GM23338 (cell line): ENCODE measurements around the gene IGFBP5. TPM values are rescaled to one million over a fixed set of nuclear protein-coding genes. Genes with fewer than 3 reads are reported as not detected.

ENCODE experiments used
- ATAC-seq: fragments of 200-7000 bp; cut with Tn5 transposase; 3 replicates; pipeline ENCODE4 v1.9.1; 2020
- DNase-seq: peaks from one replicate; pipeline ENCODE4 v3.0.0-alpha.2; 2015; ENCODE audit warnings: low spot score
- H2AFZ ChIP-seq: fragments of 200-600 bp; sonication (generic); 2 replicates; pipeline ENCODE4 v1.8.0; 2016; ENCODE audit warnings: antibody characterized with exemption, mild to moderate bottlenecking, moderate library complexity
- H3F3A ChIP-seq: fragments of 200-600 bp; sonication (generic); replicated peaks from 2 replicates; pipeline ENCODE4 v1.8.0; 2017; ENCODE audit warnings: antibody characterized with exemption, mixed run types, low read depth
- H3K27ac ChIP-seq: fragments of 200-600 bp; sonication (generic); 2 replicates; pipeline ENCODE4 v1.6.1; 2016; ENCODE audit warnings: low read depth
- H3K27me3 ChIP-seq: fragments of 200-600 bp; sonication (generic); 2 replicates; pipeline ENCODE4 v1.8.0; 2016; ENCODE audit warnings: mild to moderate bottlenecking, mixed run types, moderate library complexity; ENCODE audit not compliant: insufficient read depth
- H3K36me3 ChIP-seq: fragments of 200-600 bp; sonication (generic); 2 replicates; pipeline ENCODE4 v1.8.0; 2016; ENCODE audit warnings: mild to moderate bottlenecking; ENCODE audit not compliant: insufficient read depth
- H3K4me1 ChIP-seq: fragments of 200-600 bp; sonication (generic); 2 replicates; pipeline ENCODE4 v1.8.0; 2016; ENCODE audit warnings: mild to moderate bottlenecking, moderate library complexity; ENCODE audit not compliant: insufficient read depth
- H3K4me2 ChIP-seq: fragments of 200-600 bp; sonication (generic); 2 replicates; pipeline ENCODE4 v1.7.1; 2017; ENCODE audit warnings: mixed run types
- H3K4me3 ChIP-seq: fragments of 200-600 bp; sonication (generic); 2 replicates; pipeline ENCODE4 v1.6.1; 2016; ENCODE audit warnings: mixed run types
- H3K79me2 ChIP-seq: fragments of 200-600 bp; sonication (generic); replicated peaks from 2 replicates; pipeline ENCODE4 v1.8.0; 2017; ENCODE audit warnings: mild to moderate bottlenecking; ENCODE audit not compliant: insufficient read depth
- H3K9me2 ChIP-seq: fragments of 200-600 bp; sonication (generic); 2 replicates; pipeline ENCODE4 v1.8.0; 2017; ENCODE audit not compliant: insufficient read depth
- H4K20me1 ChIP-seq: fragments of 200-600 bp; sonication (generic); replicated peaks from 2 replicates; pipeline ENCODE4 v1.8.0; 2017; ENCODE audit warnings: mild to moderate bottlenecking; ENCODE audit not compliant: insufficient read depth
- H3K27ac Mint-ChIP-seq: 2 replicates; pipeline ENCODE4 v1.8.0; 2020; ENCODE audit warnings: inconsistent platforms, mild to moderate bottlenecking, moderate library complexity, mixed read lengths
- H3K27me3 Mint-ChIP-seq: 3 replicates; pipeline ENCODE4 v1.8.0; 2022; ENCODE audit warnings: low read depth, mild to moderate bottlenecking, moderate library complexity, mixed read lengths, inconsistent platforms; ENCODE audit not compliant: insufficient read depth, poor library complexity
- H3K36me3 Mint-ChIP-seq: 3 replicates; pipeline ENCODE4 v1.8.0; 2021; ENCODE audit warnings: low read depth, mild to moderate bottlenecking, inconsistent platforms, moderate library complexity, mixed read lengths
- H3K4me1 Mint-ChIP-seq: 3 replicates; pipeline ENCODE4 v1.8.0; 2020; ENCODE audit warnings: mild to moderate bottlenecking, inconsistent platforms, mixed read lengths
- H3K4me3 Mint-ChIP-seq: 3 replicates; pipeline ENCODE4 v1.8.0; 2021; ENCODE audit warnings: moderate library complexity, mild to moderate bottlenecking, inconsistent platforms, mixed read lengths
- H3K9me3 Mint-ChIP-seq: 3 replicates; pipeline ENCODE4 v1.8.0; 2020; ENCODE audit warnings: moderate library complexity, mild to moderate bottlenecking, inconsistent platforms, mixed read lengths
- CREB1 ChIP-seq: fragments of 250-450 bp; sonication (Bioruptor Pico); IDR thresholded peaks from 2 replicates; pipeline ENCODE4 v1.5.0; 2020; ENCODE audit warnings: low read depth, mild to moderate bottlenecking, moderate library complexity
- EZH2phosphoT487 ChIP-seq: fragments of 200-600 bp; sonication (generic); IDR thresholded peaks from one replicate; pipeline ENCODE4 v1.8.1; 2018; ENCODE audit warnings: antibody characterized with exemption; ENCODE audit not compliant: unreplicated experiment
- JUNB ChIP-seq: IDR thresholded peaks from one replicate; pipeline ENCODE4 v1.6.1; 2016; ENCODE audit warnings: antibody characterized with exemption; ENCODE audit not compliant: unreplicated experiment
- NANOG ChIP-seq: IDR thresholded peaks from 2 replicates; pipeline ENCODE4 v1.6.1; 2016; ENCODE audit warnings: antibody characterized with exemption, borderline replicate concordance
- polyA plus RNA-seq: library from polyadenylated mRNA; unstranded; fragments of >200 nt; fragmentation: Nextera tagmentation; extraction: Ambion mirVana; gene quantifications from 2 replicates; pipeline ENCODE4 v1.2.1, GENCODE V29; 2016
- total RNA-seq: library from RNA; depleted of rRNA; stranded (reverse); fragments of >200 nt; shearing (Covaris generic); gene quantifications from 2 replicates; pipeline ENCODE4 v1.2.3, GENCODE V29; 2014
- TF ChIP-seq, protein P1 (sequence below), 2 experiments: fragments of 200-600 bp in 1 of 2; sonication (generic) in 1 of 2; conservative IDR thresholded peaks; 2 replicates each; pipeline versions ENCODE4 v1.5.1 to v1.6.1; 2016 to 2017; ENCODE audit warnings: antibody characterized with exemption in 2 of 2, low read depth in 2 of 2, mild to moderate bottlenecking in 2 of 2, moderate library complexity in 1 of 2
- TF ChIP-seq, protein P2 (sequence below): fragments of 250-450 bp; sonication (Bioruptor Pico); IDR thresholded peaks from 2 replicates; pipeline ENCODE4 v1.5.0; 2020; ENCODE audit warnings: mild to moderate bottlenecking, moderate library complexity
- TF ChIP-seq, protein P3 (sequence below): IDR thresholded peaks from one replicate; pipeline ENCODE4 v1.6.1; 2018; ENCODE audit warnings: antibody characterized with exemption; ENCODE audit not compliant: unreplicated experiment

The IGFBP5 gene
- total and polyA plus RNA-seq, 2 experiments from 2014 or later: 0.70 to 2.5 TPM

DNA sequence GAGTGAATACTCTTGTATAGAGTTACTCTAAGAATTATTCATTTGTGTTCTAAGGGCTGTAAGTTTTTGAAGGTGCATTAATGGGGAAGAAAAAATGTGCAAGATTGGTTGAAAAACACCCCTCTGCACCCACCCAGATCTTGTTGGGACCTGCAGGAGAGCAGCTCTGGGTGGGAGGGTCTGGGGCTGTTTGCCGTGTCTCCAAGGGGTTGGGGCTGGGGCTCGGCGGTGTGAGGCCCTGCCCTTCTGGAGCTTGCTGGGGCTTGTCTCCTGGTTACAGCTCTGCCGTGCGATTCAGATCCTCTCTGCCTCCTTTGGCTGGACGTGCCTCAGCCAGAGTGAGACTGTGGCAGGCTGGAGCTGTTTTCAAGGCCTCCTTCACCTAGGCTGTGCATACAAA, 36.1 kb downstream of the IGFBP5 start:
- H3K79me2 ChIP-seq: peaks cover 21% of the 10 kb centered on the region
- Mint-ChIP-seq H3K9me3 (no peaks in the 10 kb centered on the region), H3K27ac (peak overlapping the region; percentile 80; the same call in 1 of the 2 replicates), H3K4me1 (peaks cover 22% of the 10 kb centered on the region), H3K4me3 (no peak overlapping the region), H3K27me3 (peaks cover 24% of the 10 kb centered on the region), H3K36me3 (peaks cover 65% of the 10 kb centered on the region)
- H3F3A ChIP-seq: no peaks in the 10 kb centered on the region
- H3K36me3 ChIP-seq: 0 out of 2 replicates have a peak, but pooled peaks cover 6% of the 10 kb centered on the region
- H4K20me1 ChIP-seq: no peaks in the 10 kb centered on the region; the same call in 1 of the 2 replicates
- no peak overlapping the region for H3K4me3 ChIP-seq
- no peak overlapping the region for H3K4me2 ChIP-seq
- no peaks in the 10 kb centered on the region for H3K9me2 ChIP-seq
- no peaks in the 10 kb centered on the region for H3K4me1 ChIP-seq
- no peaks in the 10 kb centered on the region for H3K27me3 ChIP-seq
- ATAC-seq (no peak), DNase-seq (no peak)
- TF ChIP-seq, protein P1, sequence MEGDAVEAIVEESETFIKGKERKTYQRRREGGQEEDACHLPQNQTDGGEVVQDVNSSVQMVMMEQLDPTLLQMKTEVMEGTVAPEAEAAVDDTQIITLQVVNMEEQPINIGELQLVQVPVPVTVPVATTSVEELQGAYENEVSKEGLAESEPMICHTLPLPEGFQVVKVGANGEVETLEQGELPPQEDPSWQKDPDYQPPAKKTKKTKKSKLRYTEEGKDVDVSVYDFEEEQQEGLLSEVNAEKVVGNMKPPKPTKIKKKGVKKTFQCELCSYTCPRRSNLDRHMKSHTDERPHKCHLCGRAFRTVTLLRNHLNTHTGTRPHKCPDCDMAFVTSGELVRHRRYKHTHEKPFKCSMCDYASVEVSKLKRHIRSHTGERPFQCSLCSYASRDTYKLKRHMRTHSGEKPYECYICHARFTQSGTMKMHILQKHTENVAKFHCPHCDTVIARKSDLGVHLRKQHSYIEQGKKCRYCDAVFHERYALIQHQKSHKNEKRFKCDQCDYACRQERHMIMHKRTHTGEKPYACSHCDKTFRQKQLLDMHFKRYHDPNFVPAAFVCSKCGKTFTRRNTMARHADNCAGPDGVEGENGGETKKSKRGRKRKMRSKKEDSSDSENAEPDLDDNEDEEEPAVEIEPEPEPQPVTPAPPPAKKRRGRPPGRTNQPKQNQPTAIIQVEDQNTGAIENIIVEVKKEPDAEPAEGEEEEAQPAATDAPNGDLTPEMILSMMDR (conservative IDR thresholded peaks at IDR 0.05; ENCODE audit: low read depth in 2 of 2): no peak
- TF ChIP-seq JUNB (no peak), EZH2phosphoT487 (no peak), NANOG (no peak), CREB1 (CRISPR knock-in tag) (no peak)
- TF ChIP-seq, protein P2, sequence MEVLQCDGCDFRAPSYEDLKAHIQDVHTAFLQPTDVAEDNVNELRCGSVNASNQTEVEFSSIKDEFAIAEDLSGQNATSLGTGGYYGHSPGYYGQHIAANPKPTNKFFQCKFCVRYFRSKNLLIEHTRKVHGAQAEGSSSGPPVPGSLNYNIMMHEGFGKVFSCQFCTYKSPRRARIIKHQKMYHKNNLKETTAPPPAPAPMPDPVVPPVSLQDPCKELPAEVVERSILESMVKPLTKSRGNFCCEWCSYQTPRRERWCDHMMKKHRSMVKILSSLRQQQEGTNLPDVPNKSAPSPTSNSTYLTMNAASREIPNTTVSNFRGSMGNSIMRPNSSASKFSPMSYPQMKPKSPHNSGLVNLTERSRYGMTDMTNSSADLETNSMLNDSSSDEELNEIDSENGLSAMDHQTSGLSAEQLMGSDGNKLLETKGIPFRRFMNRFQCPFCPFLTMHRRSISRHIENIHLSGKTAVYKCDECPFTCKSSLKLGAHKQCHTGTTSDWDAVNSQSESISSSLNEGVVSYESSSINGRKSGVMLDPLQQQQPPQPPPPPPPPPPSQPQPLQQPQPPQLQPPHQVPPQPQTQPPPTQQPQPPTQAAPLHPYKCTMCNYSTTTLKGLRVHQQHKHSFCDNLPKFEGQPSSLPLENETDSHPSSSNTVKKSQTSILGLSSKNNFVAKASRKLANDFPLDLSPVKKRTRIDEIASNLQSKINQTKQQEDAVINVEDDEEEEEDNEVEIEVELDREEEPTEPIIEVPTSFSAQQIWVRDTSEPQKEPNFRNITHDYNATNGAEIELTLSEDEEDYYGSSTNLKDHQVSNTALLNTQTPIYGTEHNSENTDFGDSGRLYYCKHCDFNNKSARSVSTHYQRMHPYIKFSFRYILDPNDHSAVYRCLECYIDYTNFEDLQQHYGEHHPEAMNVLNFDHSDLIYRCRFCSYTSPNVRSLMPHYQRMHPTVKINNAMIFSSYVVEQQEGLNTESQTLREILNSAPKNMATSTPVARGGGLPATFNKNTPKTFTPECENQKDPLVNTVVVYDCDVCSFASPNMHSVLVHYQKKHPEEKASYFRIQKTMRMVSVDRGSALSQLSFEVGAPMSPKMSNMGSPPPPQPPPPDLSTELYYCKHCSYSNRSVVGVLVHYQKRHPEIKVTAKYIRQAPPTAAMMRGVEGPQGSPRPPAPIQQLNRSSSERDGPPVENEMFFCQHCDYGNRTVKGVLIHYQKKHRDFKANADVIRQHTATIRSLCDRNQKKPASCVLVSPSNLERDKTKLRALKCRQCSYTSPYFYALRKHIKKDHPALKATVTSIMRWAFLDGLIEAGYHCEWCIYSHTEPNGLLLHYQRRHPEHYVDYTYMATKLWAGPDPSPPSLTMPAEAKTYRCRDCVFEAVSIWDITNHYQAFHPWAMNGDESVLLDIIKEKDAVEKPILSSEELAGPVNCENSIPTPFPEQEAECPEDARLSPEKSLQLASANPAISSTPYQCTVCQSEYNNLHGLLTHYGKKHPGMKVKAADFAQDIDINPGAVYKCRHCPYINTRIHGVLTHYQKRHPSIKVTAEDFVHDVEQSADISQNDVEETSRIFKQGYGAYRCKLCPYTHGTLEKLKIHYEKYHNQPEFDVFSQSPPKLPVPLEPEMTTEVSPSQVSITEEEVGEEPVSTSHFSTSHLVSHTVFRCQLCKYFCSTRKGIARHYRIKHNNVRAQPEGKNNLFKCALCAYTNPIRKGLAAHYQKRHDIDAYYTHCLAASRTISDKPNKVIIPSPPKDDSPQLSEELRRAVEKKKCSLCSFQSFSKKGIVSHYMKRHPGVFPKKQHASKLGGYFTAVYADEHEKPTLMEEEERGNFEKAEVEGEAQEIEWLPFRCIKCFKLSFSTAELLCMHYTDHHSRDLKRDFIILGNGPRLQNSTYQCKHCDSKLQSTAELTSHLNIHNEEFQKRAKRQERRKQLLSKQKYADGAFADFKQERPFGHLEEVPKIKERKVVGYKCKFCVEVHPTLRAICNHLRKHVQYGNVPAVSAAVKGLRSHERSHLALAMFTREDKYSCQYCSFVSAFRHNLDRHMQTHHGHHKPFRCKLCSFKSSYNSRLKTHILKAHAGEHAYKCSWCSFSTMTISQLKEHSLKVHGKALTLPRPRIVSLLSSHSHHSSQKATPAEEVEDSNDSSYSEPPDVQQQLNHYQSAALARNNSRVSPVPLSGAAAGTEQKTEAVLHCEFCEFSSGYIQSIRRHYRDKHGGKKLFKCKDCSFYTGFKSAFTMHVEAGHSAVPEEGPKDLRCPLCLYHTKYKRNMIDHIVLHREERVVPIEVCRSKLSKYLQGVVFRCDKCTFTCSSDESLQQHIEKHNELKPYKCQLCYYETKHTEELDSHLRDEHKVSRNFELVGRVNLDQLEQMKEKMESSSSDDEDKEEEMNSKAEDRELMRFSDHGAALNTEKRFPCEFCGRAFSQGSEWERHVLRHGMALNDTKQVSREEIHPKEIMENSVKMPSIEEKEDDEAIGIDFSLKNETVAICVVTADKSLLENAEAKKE (CRISPR knock-in tag): no peak
- TF ChIP-seq, protein P3, sequence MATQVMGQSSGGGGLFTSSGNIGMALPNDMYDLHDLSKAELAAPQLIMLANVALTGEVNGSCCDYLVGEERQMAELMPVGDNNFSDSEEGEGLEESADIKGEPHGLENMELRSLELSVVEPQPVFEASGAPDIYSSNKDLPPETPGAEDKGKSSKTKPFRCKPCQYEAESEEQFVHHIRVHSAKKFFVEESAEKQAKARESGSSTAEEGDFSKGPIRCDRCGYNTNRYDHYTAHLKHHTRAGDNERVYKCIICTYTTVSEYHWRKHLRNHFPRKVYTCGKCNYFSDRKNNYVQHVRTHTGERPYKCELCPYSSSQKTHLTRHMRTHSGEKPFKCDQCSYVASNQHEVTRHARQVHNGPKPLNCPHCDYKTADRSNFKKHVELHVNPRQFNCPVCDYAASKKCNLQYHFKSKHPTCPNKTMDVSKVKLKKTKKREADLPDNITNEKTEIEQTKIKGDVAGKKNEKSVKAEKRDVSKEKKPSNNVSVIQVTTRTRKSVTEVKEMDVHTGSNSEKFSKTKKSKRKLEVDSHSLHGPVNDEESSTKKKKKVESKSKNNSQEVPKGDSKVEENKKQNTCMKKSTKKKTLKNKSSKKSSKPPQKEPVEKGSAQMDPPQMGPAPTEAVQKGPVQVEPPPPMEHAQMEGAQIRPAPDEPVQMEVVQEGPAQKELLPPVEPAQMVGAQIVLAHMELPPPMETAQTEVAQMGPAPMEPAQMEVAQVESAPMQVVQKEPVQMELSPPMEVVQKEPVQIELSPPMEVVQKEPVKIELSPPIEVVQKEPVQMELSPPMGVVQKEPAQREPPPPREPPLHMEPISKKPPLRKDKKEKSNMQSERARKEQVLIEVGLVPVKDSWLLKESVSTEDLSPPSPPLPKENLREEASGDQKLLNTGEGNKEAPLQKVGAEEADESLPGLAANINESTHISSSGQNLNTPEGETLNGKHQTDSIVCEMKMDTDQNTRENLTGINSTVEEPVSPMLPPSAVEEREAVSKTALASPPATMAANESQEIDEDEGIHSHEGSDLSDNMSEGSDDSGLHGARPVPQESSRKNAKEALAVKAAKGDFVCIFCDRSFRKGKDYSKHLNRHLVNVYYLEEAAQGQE: no peak
- H2AFZ ChIP-seq: no peak overlapping the region
- H3K27ac ChIP-seq: no peak overlapping the region
